ENCODE measurements around the gene CST4. TPM values are rescaled to one million over a fixed set of nuclear protein-coding genes. Genes with fewer than 3 reads are reported as not detected.
"Not testable (repeated sequence)": the region's sequence is repeated elsewhere in the genome, so short reads cannot be mapped to it uniquely, and the experiment has no call there.

Gene CST4
- total RNA-seq, 1 donor from 2014 or later = not detected

DNA sequence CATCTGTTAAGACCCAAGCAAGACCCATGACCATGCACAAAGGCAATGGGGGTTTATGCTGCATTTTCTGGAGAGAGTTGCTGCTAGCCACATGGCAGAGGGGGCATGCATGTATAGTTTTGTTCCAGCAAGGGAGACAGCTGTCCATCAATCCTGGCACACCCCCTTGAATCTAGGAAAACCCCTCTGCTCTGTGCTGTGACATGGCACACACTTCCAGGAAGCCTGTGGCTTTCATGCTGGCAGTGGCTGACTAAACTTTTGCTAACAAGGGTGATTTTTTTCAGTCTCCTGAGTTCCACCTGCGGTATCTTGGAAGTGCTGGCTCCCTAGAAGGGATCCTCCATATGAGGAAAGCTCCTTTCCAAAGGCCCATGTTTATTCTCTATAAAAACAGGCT is 9.1 kb upstream of the CST4 start:
- intact Hi-C loops (cut with DNase I) = no loop called here
- H3K27me3 ChIP-seq (ENCODE audit: low read depth) = no peaks in the 10 kb centered on the region
- H3K36me3 ChIP-seq = no peaks in the 10 kb centered on the region
- TF ChIP-seq, protein P1, sequence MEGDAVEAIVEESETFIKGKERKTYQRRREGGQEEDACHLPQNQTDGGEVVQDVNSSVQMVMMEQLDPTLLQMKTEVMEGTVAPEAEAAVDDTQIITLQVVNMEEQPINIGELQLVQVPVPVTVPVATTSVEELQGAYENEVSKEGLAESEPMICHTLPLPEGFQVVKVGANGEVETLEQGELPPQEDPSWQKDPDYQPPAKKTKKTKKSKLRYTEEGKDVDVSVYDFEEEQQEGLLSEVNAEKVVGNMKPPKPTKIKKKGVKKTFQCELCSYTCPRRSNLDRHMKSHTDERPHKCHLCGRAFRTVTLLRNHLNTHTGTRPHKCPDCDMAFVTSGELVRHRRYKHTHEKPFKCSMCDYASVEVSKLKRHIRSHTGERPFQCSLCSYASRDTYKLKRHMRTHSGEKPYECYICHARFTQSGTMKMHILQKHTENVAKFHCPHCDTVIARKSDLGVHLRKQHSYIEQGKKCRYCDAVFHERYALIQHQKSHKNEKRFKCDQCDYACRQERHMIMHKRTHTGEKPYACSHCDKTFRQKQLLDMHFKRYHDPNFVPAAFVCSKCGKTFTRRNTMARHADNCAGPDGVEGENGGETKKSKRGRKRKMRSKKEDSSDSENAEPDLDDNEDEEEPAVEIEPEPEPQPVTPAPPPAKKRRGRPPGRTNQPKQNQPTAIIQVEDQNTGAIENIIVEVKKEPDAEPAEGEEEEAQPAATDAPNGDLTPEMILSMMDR (IDR thresholded peaks at IDR 0.05) = no peak
- H3K4me1 ChIP-seq = peaks cover under 1% of the 10 kb centered on the region
- no peak overlapping the region for H3K4me3 ChIP-seq
- DNase-seq = no peak
- no peaks in the 10 kb centered on the region for H3K9me3 ChIP-seq
- ATAC-seq = no peak
- no peak overlapping the region for H3K27ac ChIP-seq

DNA sequence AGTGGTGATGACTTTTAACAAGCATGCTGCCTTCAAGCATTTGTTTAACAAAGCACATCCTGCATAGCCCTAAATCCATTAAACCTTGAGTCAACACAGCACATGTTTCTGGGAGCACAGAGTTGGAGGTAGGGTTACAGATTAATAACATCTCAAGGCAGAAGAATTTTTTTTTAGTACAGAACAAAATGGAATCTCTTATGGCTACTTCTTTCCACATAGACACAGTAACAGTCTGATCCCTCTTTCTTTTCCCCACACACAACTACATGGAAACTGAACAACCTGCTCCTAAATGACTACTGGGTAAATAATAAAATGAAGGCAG is 6.2 kb upstream of the CST4 start:
- H3K27me3 ChIP-seq (ENCODE audit: low read depth); H3K9me3 ChIP-seq; ATAC-seq; H3K4me3 ChIP-seq; intact Hi-C loops (cut with DNase I); H3K4me1 ChIP-seq; H3K36me3 ChIP-seq; H3K27ac ChIP-seq; DNase-seq: not testable (repeated sequence)

DNA sequence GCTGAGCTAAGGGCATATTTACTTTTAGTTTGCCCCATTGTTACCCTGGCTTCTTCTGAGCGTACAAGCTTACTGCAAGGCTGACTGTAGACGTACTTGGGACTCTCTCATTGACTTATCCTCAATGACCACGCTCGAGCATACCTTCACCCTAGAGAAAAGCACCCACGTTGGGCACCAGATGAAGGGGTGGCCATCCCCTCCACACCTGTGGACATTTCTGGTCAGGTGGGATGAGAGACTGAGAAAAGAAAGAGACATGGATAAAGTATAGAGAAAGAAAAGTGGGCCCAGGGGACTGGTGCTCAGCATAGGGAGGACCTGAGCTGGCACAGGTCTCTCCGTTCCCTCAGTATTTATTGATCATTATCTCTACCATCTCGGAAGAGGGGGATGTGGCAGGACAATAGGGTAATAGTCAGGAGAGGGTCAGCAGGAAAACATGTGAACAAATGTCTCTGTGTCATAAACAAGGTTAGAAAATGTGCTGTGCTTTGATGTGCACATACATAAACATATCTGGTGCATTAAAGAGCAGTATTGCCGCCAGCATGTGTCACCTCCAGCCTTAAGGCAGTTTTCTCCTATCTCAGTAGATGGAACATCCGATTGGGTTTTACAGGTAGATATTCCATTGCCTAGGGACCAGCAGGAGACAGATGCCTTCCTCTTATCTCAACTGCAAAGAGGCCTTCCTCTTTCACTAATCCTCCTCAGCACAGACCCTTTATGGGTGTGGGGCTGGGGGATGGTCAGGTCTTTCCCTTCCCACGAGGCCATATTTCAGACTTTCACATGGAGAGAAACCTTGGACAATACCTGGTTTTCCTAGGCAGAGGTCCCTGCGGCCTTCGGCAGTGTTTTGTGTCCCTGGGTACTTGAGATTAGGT is 5.6 kb upstream of the CST4 start:
- H3K27ac ChIP-seq; ATAC-seq; DNase-seq; H3K9me3 ChIP-seq; H3K4me1 ChIP-seq; H3K4me3 ChIP-seq; H3K27me3 ChIP-seq (ENCODE audit: low read depth); H3K36me3 ChIP-seq; intact Hi-C loops (cut with DNase I): not testable (repeated sequence)

DNA sequence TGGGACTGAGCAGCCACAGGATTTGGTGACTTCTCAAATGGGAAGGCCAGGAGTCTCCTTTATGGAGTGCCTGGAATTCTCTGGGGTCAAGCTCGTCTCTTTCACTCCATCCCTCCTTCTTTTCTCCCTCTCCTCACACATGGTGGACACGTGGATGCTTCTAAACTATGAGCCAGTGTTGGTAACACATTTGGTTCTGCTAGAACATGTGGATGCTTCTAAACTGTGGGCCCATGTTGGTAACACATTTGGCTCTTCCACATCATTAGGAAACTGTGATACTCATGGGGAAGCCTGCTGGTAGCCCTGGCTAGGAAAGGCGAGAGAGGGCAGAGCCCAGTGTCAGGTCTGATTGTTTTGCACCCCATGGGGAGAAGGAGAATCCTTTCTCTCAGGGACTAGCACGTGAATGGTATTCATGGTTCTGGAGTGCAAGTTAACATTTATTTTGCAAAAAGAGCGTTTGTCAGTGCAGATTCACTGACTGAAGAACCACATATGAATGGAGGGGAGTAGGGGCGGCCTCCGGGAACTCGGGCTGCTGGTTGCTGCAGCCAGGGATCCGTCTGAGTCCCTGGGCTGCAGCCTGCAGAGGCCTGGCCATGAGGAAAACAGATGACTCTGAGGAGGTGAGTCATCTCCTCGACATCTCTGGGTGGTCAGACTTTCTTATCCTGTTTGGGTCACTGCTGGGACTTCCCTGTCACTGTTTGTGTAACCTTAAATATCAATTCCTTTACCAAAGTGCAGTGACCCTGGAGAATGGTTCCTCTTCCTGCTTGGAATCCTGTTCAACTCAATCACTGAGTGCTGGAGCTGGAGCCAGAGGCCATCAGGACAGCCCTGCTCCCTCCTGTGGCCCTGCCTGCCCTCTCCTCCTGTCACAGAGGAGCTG is 4.1 kb upstream of the CST4 start:
- ATAC-seq = peak in 1 of 2 donors; percentile 36
- H3K4me1 ChIP-seq; H3K36me3 ChIP-seq; H3K9me3 ChIP-seq; intact Hi-C loops (cut with DNase I); H3K27me3 ChIP-seq (ENCODE audit: low read depth); DNase-seq; H3K27ac ChIP-seq; H3K4me3 ChIP-seq: not testable (repeated sequence)

DNA sequence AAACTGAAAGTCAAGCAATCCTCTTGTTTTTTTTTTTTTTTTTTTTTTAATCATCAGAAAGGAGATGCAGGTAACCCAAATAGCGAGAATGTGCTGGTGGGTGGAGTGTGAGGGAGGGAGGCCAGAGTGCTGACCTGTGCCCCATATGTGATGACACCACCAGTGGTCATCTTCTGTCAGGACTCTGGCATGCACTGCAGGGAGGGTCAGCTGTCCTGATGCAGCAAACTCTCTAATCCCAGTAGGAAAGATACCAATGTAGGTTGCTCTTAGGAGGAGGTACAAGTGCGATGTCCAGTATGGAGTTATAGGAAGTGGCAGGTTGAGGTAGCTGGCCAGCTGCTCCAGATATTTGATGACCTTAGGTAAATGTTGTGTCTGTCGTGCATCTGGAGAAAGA is 2.8 kb upstream of the CST4 start:
- TF ChIP-seq, protein P1 (IDR thresholded peaks at IDR 0.05) = no peak
- DNase-seq = no peak
- Histone ChIP-seq H3K27ac (no peak overlapping the region), H3K36me3 (no peaks in the 10 kb centered on the region), H3K4me1 (peaks cover 7% of the 10 kb centered on the region), H3K4me3 (no peak overlapping the region), H3K9me3 (no peaks in the 10 kb centered on the region), H3K27me3 (ENCODE audit: low read depth) (no peaks in the 10 kb centered on the region)
- intact Hi-C loops (cut with DNase I) = no loop called here
- no peak for ATAC-seq

DNA sequence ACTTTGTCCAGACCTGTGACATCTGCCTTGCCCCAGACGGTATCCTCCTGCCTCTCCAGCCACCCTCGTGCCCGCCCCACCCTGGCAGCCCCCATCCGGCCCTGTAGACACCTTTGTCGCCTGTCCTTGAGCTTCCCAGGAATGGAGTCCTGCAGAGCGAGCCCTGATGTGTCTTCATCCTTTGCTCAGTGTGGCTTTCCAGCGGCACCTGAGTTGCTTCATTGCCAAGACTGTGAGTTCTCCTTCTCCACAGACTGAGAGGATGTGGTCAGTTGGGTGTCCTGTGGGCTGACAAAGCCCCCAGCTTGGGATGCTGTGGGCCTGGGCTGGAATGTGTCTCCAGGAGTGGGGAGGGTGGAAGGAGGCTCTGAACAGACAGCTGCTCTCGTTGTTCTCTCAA is 1.7 kb upstream of the CST4 start:
- TF ChIP-seq, protein P1 (IDR thresholded peaks at IDR 0.05) = no peak
- no peak overlapping the region for H3K27ac ChIP-seq
- peaks cover 7% of the 10 kb centered on the region for H3K4me1 ChIP-seq
- H3K9me3 ChIP-seq = no peaks in the 10 kb centered on the region
- no peak overlapping the region for H3K4me3 ChIP-seq
- H3K27me3 ChIP-seq (ENCODE audit: low read depth) = no peaks in the 10 kb centered on the region
- DNase-seq (no peak), ATAC-seq (no peak)
- H3K36me3 ChIP-seq = no peaks in the 10 kb centered on the region
- intact Hi-C loops (cut with DNase I) = no loop called here

DNA sequence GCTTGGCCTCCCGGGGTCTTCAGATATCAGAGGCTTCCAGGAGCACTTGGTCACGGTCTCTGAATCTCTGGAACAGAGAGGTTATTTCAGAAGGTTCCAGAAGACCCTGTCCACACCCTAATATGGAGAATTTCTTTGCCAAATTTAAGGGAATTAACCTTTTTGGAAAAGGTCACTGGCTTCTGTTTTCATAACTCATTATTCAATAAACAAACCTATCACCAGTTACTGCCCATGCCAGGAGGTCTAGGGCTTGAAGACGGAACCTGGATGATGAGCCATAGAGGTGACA is 507 bp upstream of the CST4 start:
- ATAC-seq (no peak), DNase-seq (no peak)
- H3K4me3 ChIP-seq = no peak overlapping the region
- H3K27me3 ChIP-seq (ENCODE audit: low read depth) = no peaks in the 10 kb centered on the region
- intact Hi-C loops (cut with DNase I) = no loop called here
- H3K27ac ChIP-seq = no peak overlapping the region
- TF ChIP-seq, protein P1 (IDR thresholded peaks at IDR 0.05) = no peak
- no peaks in the 10 kb centered on the region for H3K36me3 ChIP-seq
- peaks cover 7% of the 10 kb centered on the region for H3K4me1 ChIP-seq
- no peaks in the 10 kb centered on the region for H3K9me3 ChIP-seq

Measured in lower lobe of right lung (tissue), 2 donors.